ENCODE results near the gene EIF4EBP3. TPM values are rescaled to one million over a fixed set of nuclear protein-coding genes. Genes with fewer than 3 reads are reported as not detected.

The EIF4EBP3 gene
- total RNA-seq, 1 experiment from 2014 or later: 18.8 TPM

GRCh38 chr5:140558542-140558941 lies 11.1 kb downstream of the EIF4EBP3 start:
- Mint-ChIP-seq H3K27ac (ENCODE audit: unreplicated experiment) (no peak overlapping the region), H3K36me3 (ENCODE audit: insufficient read depth, unreplicated experiment) (peaks cover 39% of the 10 kb centered on the region), H3K4me3 (ENCODE audit: low read depth, unreplicated experiment) (no peak overlapping the region), H3K9me3 (ENCODE audit: low read depth, unreplicated experiment) (no peaks in the 10 kb centered on the region), H3K4me1 (ENCODE audit: low read depth, unreplicated experiment) (peaks cover 38% of the 10 kb centered on the region), H3K27me3 (ENCODE audit: unreplicated experiment) (no peaks in the 10 kb centered on the region)
- CTCF ChIA-PET: interaction anchor here (1.4 kb wide), 1 partner anchor 89 kb away, joined by 5 read pairs; the partner anchor contains the start of genes IK and NDUFA2
- no TSS peak for BruUV-seq (replicated peaks)
- intact Hi-C loops (cut with micrococcal nuclease; ENCODE audit: unreplicated experiment): loop anchor here (10.0 kb wide), 1 partner anchor 156 kb away; no protein-coding TSS in a partner anchor
- no peak for TF ChIP-seq CTCF (IDR thresholded peaks at IDR 0.05; ENCODE audit: unreplicated experiment)
- no peak for DNase-seq

DNA sequence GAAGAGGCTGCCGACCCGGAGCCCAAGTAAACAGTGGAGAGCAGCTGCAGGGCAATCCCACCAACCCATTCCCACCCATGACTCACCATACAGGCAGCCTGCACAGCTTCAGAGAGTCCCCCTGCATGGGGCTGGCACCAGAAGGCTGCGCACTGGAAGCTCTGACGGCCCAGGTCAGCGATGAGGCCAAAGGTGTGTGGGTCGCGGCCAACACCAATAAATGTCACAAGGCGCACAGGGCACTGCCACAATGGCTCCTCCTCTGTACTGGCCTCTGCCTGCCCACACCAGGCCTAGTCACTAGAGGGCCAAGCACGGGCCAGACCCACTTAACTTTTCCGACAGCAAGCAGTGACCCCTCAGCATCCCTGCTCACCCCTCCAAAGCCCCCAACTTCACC lies 12.8 kb downstream of the EIF4EBP3 start:
- Mint-ChIP-seq H3K4me1 (ENCODE audit: low read depth, unreplicated experiment) (peaks cover 28% of the 10 kb centered on the region), H3K27ac (ENCODE audit: unreplicated experiment) (no peak overlapping the region), H3K9me3 (ENCODE audit: low read depth, unreplicated experiment) (no peaks in the 10 kb centered on the region), H3K36me3 (ENCODE audit: insufficient read depth, unreplicated experiment) (peaks cover 44% of the 10 kb centered on the region), H3K27me3 (ENCODE audit: unreplicated experiment) (no peaks in the 10 kb centered on the region), H3K4me3 (ENCODE audit: low read depth, unreplicated experiment) (no peak overlapping the region)
- CTCF ChIA-PET: no interaction called here
- BruUV-seq (replicated peaks): no TSS peak
- no peak for DNase-seq
- no peak for TF ChIP-seq CTCF (IDR thresholded peaks at IDR 0.05; ENCODE audit: unreplicated experiment)
- intact Hi-C loops (cut with micrococcal nuclease; ENCODE audit: unreplicated experiment): no loop called here

DNA sequence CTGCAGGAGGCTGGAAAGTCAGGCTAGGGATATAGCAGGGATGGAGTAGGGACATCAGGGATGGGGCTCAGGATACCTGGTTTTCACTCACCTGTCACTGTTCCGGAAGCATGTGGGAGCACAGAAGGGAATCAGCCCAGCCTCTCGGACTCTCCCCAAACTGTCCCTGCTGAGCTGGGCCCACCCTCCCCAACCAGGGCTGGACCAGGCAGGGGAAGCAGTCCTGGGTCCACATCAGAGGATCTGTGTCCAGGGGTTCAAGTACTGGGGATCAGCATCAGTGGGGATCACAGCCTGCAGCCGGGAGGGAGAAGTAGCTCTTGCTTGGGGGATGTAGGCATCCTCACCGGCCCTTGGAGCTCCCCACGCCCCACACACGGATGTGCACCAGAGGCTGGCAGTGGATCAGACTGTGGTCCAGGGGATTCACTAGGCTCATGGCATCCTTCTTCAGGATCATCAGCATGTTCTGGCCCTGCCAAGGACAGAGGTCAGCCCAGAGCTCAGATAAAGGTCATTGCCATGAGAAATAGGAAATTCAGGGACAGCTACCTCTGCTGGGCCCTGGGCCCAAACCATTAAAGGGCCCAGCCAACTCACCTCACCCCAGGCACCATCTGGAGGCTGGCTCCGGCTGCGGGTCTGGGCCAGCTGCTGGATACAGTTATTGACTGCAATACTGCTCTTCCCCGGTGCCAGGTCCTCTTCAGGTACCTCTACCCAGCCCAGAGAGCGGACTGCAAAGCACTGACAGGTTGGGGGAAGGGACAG lies 14.5 kb downstream of the EIF4EBP3 start:
- H3K4me1 Mint-ChIP-seq (ENCODE audit: low read depth, unreplicated experiment): peaks cover 25% of the 10 kb centered on the region
- CTCF ChIA-PET: no interaction called here
- no peak for DNase-seq
- no peak for TF ChIP-seq CTCF (IDR thresholded peaks at IDR 0.05; ENCODE audit: unreplicated experiment)
- no peaks in the 10 kb centered on the region for H3K27me3 Mint-ChIP-seq (ENCODE audit: unreplicated experiment)
- no TSS peak for BruUV-seq (replicated peaks)
- no peak overlapping the region for H3K4me3 Mint-ChIP-seq (ENCODE audit: low read depth, unreplicated experiment)
- H3K9me3 Mint-ChIP-seq (ENCODE audit: low read depth, unreplicated experiment): no peaks in the 10 kb centered on the region
- intact Hi-C loops (cut with micrococcal nuclease; ENCODE audit: unreplicated experiment): no loop called here
- no peak overlapping the region for H3K27ac Mint-ChIP-seq (ENCODE audit: unreplicated experiment)
- H3K36me3 Mint-ChIP-seq (ENCODE audit: insufficient read depth, unreplicated experiment): peaks cover 31% of the 10 kb centered on the region

DNA sequence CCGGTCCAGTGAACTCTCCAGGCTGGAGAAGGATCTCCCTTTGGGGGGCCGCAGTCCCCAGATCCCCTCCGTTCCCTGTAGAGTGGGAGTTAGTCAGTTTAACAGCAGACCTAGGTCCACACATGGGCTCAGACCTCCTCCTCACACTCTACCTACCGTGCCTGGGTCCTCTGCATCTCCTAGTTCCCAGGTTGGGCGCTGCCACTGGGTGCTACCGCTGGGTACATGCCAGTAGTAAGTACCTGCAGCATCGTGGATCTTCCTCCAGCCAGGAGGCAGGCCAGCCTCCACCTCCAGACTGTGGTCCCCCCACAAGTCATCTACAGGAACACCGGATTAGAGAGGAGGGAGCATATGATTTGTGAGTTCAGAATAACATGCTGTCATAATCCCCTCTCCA lies 16.1 kb downstream of the EIF4EBP3 start:
- H3K4me3 Mint-ChIP-seq (ENCODE audit: low read depth, unreplicated experiment): peak overlapping the region; percentile 93
- intact Hi-C loops (cut with micrococcal nuclease; ENCODE audit: unreplicated experiment): no loop called here
- CTCF ChIA-PET: interaction anchor here (0.7 to 1.2 kb wide), 2 partner anchors 71 to 127 kb away, joined by 5 read pairs; no protein-coding TSS in a partner anchor
- H3K27me3 Mint-ChIP-seq (ENCODE audit: unreplicated experiment): no peaks in the 10 kb centered on the region
- no peak for TF ChIP-seq CTCF (IDR thresholded peaks at IDR 0.05; ENCODE audit: unreplicated experiment)
- H3K36me3 Mint-ChIP-seq (ENCODE audit: insufficient read depth, unreplicated experiment): peaks cover 31% of the 10 kb centered on the region
- no peaks in the 10 kb centered on the region for H3K9me3 Mint-ChIP-seq (ENCODE audit: low read depth, unreplicated experiment)
- no peak for DNase-seq
- TSS peak; percentile 57 for BruUV-seq (replicated peaks)
- peak overlapping the region; percentile 95 for H3K27ac Mint-ChIP-seq (ENCODE audit: unreplicated experiment)
- peaks cover 16% of the 10 kb centered on the region for H3K4me1 Mint-ChIP-seq (ENCODE audit: low read depth, unreplicated experiment)

Measured in Calu3 (cell line).